A549 (cell line): Measurements from ENCODE around the gene DVL1.
A peak's percentile ranks its signal among the peaks of the same experiment; 100 is the strongest.

Experiments
- ATOH8 ChIP-seq: fragments of 250-450 bp; sonication (Bioruptor Pico); IDR thresholded peaks from 2 replicates; pipeline ENCODE4 v1.5.0; 2020; ENCODE audit warnings: low read depth, mild to moderate bottlenecking, moderate library complexity
- CBX8 ChIP-seq: fragments of 200-600 bp; sonication (generic); IDR thresholded peaks from 2 replicates; pipeline ENCODE4 v1.6.1; 2016
- CTCF ChIP-seq: fragments of >200 bp; sonication (Bioruptor Twin); formaldehyde crosslinking; IDR thresholded peaks from 3 replicates; pipeline ENCODE4 v1.5.1; 2016
- ELK1 ChIP-seq: fragments of 150-350 bp; IDR thresholded peaks from 2 replicates; pipeline ENCODE4 v1.6.1; 2014; ENCODE audit warnings: low read depth, mild to moderate bottlenecking, low read length
- EP300 ChIP-seq, 2 experiments: fragments of >200 bp; sonication (Bioruptor Twin); formaldehyde crosslinking; IDR thresholded peaks; 2 replicates in 1 of 2; 3 replicates in 1 of 2; pipeline ENCODE4 v1.6.1; 2016 to 2017
- ESRRA ChIP-seq: fragments of 150-350 bp; IDR thresholded peaks from 2 replicates; pipeline ENCODE4 v1.6.1; 2014; ENCODE audit warnings: mild to moderate bottlenecking, low read length, borderline replicate concordance
- JUN ChIP-seq, 2 experiments: fragments of >200 bp; sonication (Bioruptor Twin); formaldehyde crosslinking; IDR thresholded peaks; 2 replicates in 1 of 2; 3 replicates in 1 of 2; pipeline ENCODE4 v1.6.1; 2016 to 2017
- MAZ ChIP-seq: fragments of 150-350 bp; IDR thresholded peaks from 2 replicates; pipeline ENCODE4 v1.6.1; 2014; ENCODE audit warnings: antibody characterized with exemption, low read depth, low read length, borderline replicate concordance
- MYC ChIP-seq: IDR thresholded peaks from 2 replicates; pipeline ENCODE4 v1.6.1; 2012; ENCODE audit warnings: mild to moderate bottlenecking, inconsistent platforms, low read length, improper control_type of control experiment, borderline replicate concordance
- PHF8 ChIP-seq: fragments of 200-600 bp; sonication (generic); IDR thresholded peaks from 2 replicates; pipeline ENCODE4 v1.6.1; 2016; ENCODE audit warnings: low read depth, mild to moderate bottlenecking, antibody characterized with exemption, moderate library complexity, borderline replicate concordance
- POLR2A ChIP-seq: IDR thresholded peaks from 2 replicates; pipeline ENCODE4 v1.6.1; 2012; ENCODE audit warnings: mild to moderate bottlenecking, low read length
- REST ChIP-seq: fragments of 200-600 bp; sonication (generic); IDR thresholded peaks from 2 replicates; pipeline ENCODE4 v1.6.1; 2016; ENCODE audit warnings: antibody characterized with exemption, mild to moderate bottlenecking, moderate library complexity
- RFX5 ChIP-seq: fragments of 450-650 bp; IDR thresholded peaks from 2 replicates; pipeline ENCODE4 v1.7.1; 2014; ENCODE audit warnings: antibody characterized with exemption, mild to moderate bottlenecking, moderate library complexity
- USF2 ChIP-seq: fragments of 450-650 bp; IDR thresholded peaks from 2 replicates; pipeline ENCODE4 v1.6.1; 2014; ENCODE audit warnings: antibody characterized with exemption

GRCh38 chr1:1324524-1325287 is 24.5 kb downstream of the DVL1 start, which contains the start of the genes CPTP and INTS11:
- TF ChIP-seq CTCF (no peak), POLR2A (peak; percentile 67), CBX8 (no peak), EP300 (IDR thresholded peaks at IDR 0.05) (no peak), ESRRA (no peak), PHF8 (peak; percentile 3; the same call in 1 of the 2 replicates), MYC (no peak), RFX5 (no peak), USF2 (no peak), ELK1 (no peak), REST (no peak), ATOH8 (CRISPR knock-in tag) (no peak), MAZ (no peak), JUN (IDR thresholded peaks at IDR 0.05) (peak in 1 of 2 experiments; percentile 57; a peak in 1 of 5 replicates)
